H1 (cell line): ENCODE measurements around the gene RING1. TPM values are rescaled to one million over a fixed set of nuclear protein-coding genes. Genes with fewer than 3 reads are reported as not detected.
A peak's percentile ranks its signal among the peaks of the same experiment; 100 is the strongest.

Experiments
- CTCF ChIA-PET: fragments of 300-600 bp; sonication (Branson Sonifier 250); formaldehyde crosslinking; loops from one replicate; lab custom pipeline; 2021; ENCODE audit not compliant: partially characterized antibody; lab: Charles Lee
- POLR2A ChIA-PET: fragments of 300-600 bp; sonication (Branson Sonifier 250); formaldehyde crosslinking; loops from one replicate; lab custom pipeline; 2021; ENCODE audit warnings: inconsistent platforms; ENCODE audit not compliant: partially characterized antibody; lab: Charles Lee
- DNase-seq, 2 experiments: peaks; one replicate each; pipeline versions ENCODE4 v3.0.0 to v3.0.0-alpha.2; 2010 to 2022; ENCODE audit warnings: low spot score in 2 of 2, low read depth in 1 of 2, mixed read lengths in 1 of 2
- FAIRE-seq: peaks from 2 replicates; lab custom pipeline; 2011; peaks lifted over from hg19 to GRCh38; lab: Jason Lieb, UNC
- H2AFZ ChIP-seq: 2 replicates; pipeline ENCODE4 v1.8.1; 2012; ENCODE audit warnings: low read length, inconsistent platforms
- H2AK5ac ChIP-seq: 2 replicates; pipeline ENCODE4 v1.6.1; 2013; ENCODE audit warnings: low read depth, low read length
- H2BK120ac ChIP-seq: replicated peaks from 2 replicates; pipeline ENCODE3; 2013; ENCODE audit warnings: low read depth, low read length, inconsistent platforms
- H2BK12ac ChIP-seq: 2 replicates; pipeline ENCODE4 v1.6.1; 2013; ENCODE audit warnings: low read depth, low read length
- H2BK15ac ChIP-seq: 2 replicates; pipeline ENCODE4 v1.6.1; 2013; ENCODE audit warnings: low read length
- H2BK20ac ChIP-seq: 2 replicates; pipeline ENCODE4 v1.6.1; 2013; ENCODE audit warnings: low read length
- H2BK5ac ChIP-seq: 2 replicates; pipeline ENCODE4 v1.6.1; 2013; ENCODE audit warnings: low read depth, low read length
- H3K14ac ChIP-seq: 2 replicates; pipeline ENCODE4 v1.6.1; 2013; ENCODE audit warnings: inconsistent platforms; ENCODE audit not compliant: insufficient read length
- H3K18ac ChIP-seq: 2 replicates; pipeline ENCODE4 v1.6.1; 2013; ENCODE audit warnings: low read length; ENCODE audit errors: extremely low read depth
- H3K23ac ChIP-seq: 2 replicates; pipeline ENCODE4 v1.6.1; 2013; ENCODE audit warnings: inconsistent platforms; ENCODE audit not compliant: insufficient read length
- H3K23me2 ChIP-seq: 2 replicates; pipeline ENCODE4 v1.6.1; 2013; ENCODE audit warnings: low read depth, low read length
- H3K27ac ChIP-seq: 2 replicates; pipeline ENCODE4 v1.6.1; 2011; ENCODE audit warnings: low read depth, low read length, inconsistent platforms
- H3K27me3 ChIP-seq, 4 experiments: replicated peaks in 1 of 4; 1 replicate in 1 of 4; 2 replicates in 3 of 4; pipeline versions ENCODE4 v1.6.1 to v1.8.1; 2011 to 2013; ENCODE audit warnings: low read length in 3 of 4, mild to moderate bottlenecking in 3 of 4, inconsistent platforms in 2 of 4, mixed read lengths in 2 of 4, moderate library complexity in 1 of 4; ENCODE audit not compliant: control insufficient read depth in 3 of 4, insufficient read depth in 3 of 4; ENCODE audit errors: extremely low read depth in 1 of 4
- H3K36me3 ChIP-seq, 4 experiments: 2 replicates each; pipeline versions ENCODE4 v1.6.1 to v1.8.1; 2011 to 2013; ENCODE audit warnings: mild to moderate bottlenecking in 4 of 4, low read length in 3 of 4, moderate library complexity in 2 of 4, control low read depth in 1 of 4, inconsistent platforms in 1 of 4; ENCODE audit not compliant: insufficient read depth in 4 of 4, control insufficient read depth in 2 of 4
- H3K4ac ChIP-seq: replicated peaks from 2 replicates; pipeline ENCODE3; 2013; ENCODE audit warnings: low read length, low read depth, mixed read lengths, inconsistent platforms; ENCODE audit not compliant: insufficient read length
- H3K4me1 ChIP-seq, 4 experiments: replicated peaks in 1 of 4; 1 replicate in 1 of 4; 2 replicates in 3 of 4; pipeline versions ENCODE4 v1.6.1 to v1.8.1; 2011 to 2013; ENCODE audit warnings: low read length in 3 of 4, inconsistent platforms in 2 of 4, mixed read lengths in 1 of 4; ENCODE audit not compliant: insufficient read depth in 4 of 4, control insufficient read depth in 3 of 4
- H3K4me2 ChIP-seq, 2 experiments: 2 replicates each; pipeline versions ENCODE4 v1.6.1 to v1.8.1; 2011 to 2013; ENCODE audit warnings: low read depth in 2 of 2, low read length in 2 of 2, control low read depth in 1 of 2, inconsistent platforms in 1 of 2, mild to moderate bottlenecking in 1 of 2; ENCODE audit not compliant: insufficient read depth in 1 of 2
- H3K4me3 ChIP-seq, 4 experiments: fragments of 200-600, 300-600 bp in 1 of 4; sonication (generic), shearing (Covaris generic), sonication (Bioruptor Twin) in 1 of 4; 2 replicates each; pipeline versions ENCODE4 v1.5.1 to v1.8.1; 2011 to 2016; ENCODE audit warnings: low read length in 4 of 4, low read depth in 3 of 4, control low read depth in 2 of 4, inconsistent platforms in 2 of 4, mild to moderate bottlenecking in 2 of 4, mixed read lengths in 1 of 4, moderate library complexity in 1 of 4; ENCODE audit not compliant: insufficient read depth in 2 of 4; ENCODE audit errors: extremely low read depth in 1 of 4
- H3K56ac ChIP-seq: replicated peaks from 2 replicates; pipeline ENCODE3; 2013; ENCODE audit warnings: low read depth, mild to moderate bottlenecking, mixed read lengths, low read length, inconsistent platforms; ENCODE audit not compliant: insufficient read length
- H3K79me1 ChIP-seq: 2 replicates; pipeline ENCODE4 v1.6.1; 2013; ENCODE audit warnings: low read depth, low read length, control low read depth
- H3K79me2 ChIP-seq, 2 experiments: 2 replicates each; pipeline versions ENCODE4 v1.6.1 to v1.8.1; 2012 to 2013; ENCODE audit warnings: low read length in 2 of 2, mild to moderate bottlenecking in 2 of 2, inconsistent platforms in 1 of 2; ENCODE audit not compliant: insufficient read depth in 2 of 2, control insufficient read depth in 1 of 2
- H3K9ac ChIP-seq, 4 experiments: replicated peaks in 1 of 4; 1 replicate in 1 of 4; 2 replicates in 3 of 4; pipeline versions ENCODE4 v1.6.1 to v1.8.1; 2011 to 2013; ENCODE audit warnings: low read depth in 3 of 4, low read length in 3 of 4, control low read depth in 2 of 4, mild to moderate bottlenecking in 2 of 4, moderate library complexity in 2 of 4, inconsistent platforms in 1 of 4; ENCODE audit errors: extremely low read depth in 1 of 4
- H3K9me3 ChIP-seq, 2 experiments: 2 replicates each; pipeline versions ENCODE4 v1.6.1 to v1.8.1; 2012 to 2013; ENCODE audit warnings: mild to moderate bottlenecking in 2 of 2, moderate library complexity in 2 of 2, control low read depth in 1 of 2, inconsistent platforms in 1 of 2, low read depth in 1 of 2, low read length in 1 of 2, mixed read lengths in 1 of 2; ENCODE audit not compliant: insufficient read depth in 2 of 2
- H4K20me1 ChIP-seq, 2 experiments: replicated peaks in 1 of 2; 2 replicates each; pipeline versions ENCODE3 to v1.8.1; 2011 to 2013; ENCODE audit warnings: inconsistent platforms in 2 of 2, low read length in 2 of 2, mild to moderate bottlenecking in 1 of 2; ENCODE audit not compliant: insufficient read depth in 2 of 2, control insufficient read depth in 1 of 2
- H4K5ac ChIP-seq: 2 replicates; pipeline ENCODE4 v1.6.1; 2013; ENCODE audit warnings: low read length, low read depth, mixed read lengths, inconsistent platforms; ENCODE audit not compliant: insufficient read length
- H4K8ac ChIP-seq: 2 replicates; pipeline ENCODE4 v1.8.0; 2013; ENCODE audit warnings: mild to moderate bottlenecking, moderate library complexity, low read length, inconsistent platforms; ENCODE audit not compliant: insufficient read depth; ENCODE audit errors: extremely low read depth
- H4K91ac ChIP-seq: replicated peaks from 2 replicates; pipeline ENCODE3; 2013; ENCODE audit warnings: low read length, mixed read lengths, inconsistent platforms; ENCODE audit not compliant: insufficient read length
- CBX5 ChIP-seq: fragments of 300-800, 300-1000 bp; sonication (generic); IDR thresholded peaks from 2 replicates; pipeline ENCODE4 v1.7.1; 2016; ENCODE audit warnings: antibody characterized with exemption, low read length, low read depth
- EZH2 ChIP-seq: fragments of 200-600 bp; sonication (generic); IDR thresholded peaks from 2 replicates; pipeline ENCODE4 v1.7.1; 2012; ENCODE audit warnings: low read depth, mild to moderate bottlenecking, moderate library complexity, low read length, inconsistent platforms; ENCODE audit not compliant: severe bottlenecking
- WGBS, 2 experiments: shearing (Covaris generic) in 1 of 2; methylation state at CpG; one replicate each; pipeline versions ENCODE4 v1.1.6 to v1.1.7; 2013 to 2015; ENCODE audit warnings: low lambda C conversion rate in 2 of 2, mixed read lengths in 2 of 2, inconsistent platforms in 1 of 2, low coverage in 1 of 2, missing lambda C conversion rate in 1 of 2; ENCODE audit not compliant: insufficient replicate concordance in 2 of 2, insufficient coverage in 1 of 2, insufficient read length in 1 of 2; ENCODE audit errors: extremely low coverage in 1 of 2, missing lambda C conversion rate in 1 of 2; 5-methylcytosine and 5-hydroxymethylcytosine counted together
- polyA plus RNA-seq, 7 experiments: library from polyadenylated mRNA; depleted of rRNA in 3 of 7; stranded (reverse) in 5 of 7; unstranded in 2 of 7; fragments of >200 nt in 5 of 7; fragments of 200-250 nt in 2 of 7; gene quantifications; 1 replicate in 5 of 7; 2 replicates in 1 of 7; 4 replicates in 1 of 7; pipeline versions ENCODE4 v1.2.1 to v1.2.3, GENCODE V29; 2011 to 2013; ENCODE audit warnings: missing spikeins in 2 of 7, mixed read lengths in 2 of 7
- total RNA-seq: library from RNA; stranded (reverse); fragmentation: NEBNext Ultra II Directional; extraction: Animal tissue kit (Norgen Biotek cat#: 25700); gene quantifications from 2 replicates; pipeline ENCODE4 v1.2.1, GENCODE V29; 2021

The RING1 gene
- total and polyA plus RNA-seq, 2 of the 8 experiments (the other 6 are each of a cell fraction or from before 2014, with no cell fraction given): 16.4 to 26.0 TPM

GRCh38 chr6:33206864-33207551, 1.3 kb upstream of the RING1 start:
- H3K23me2 ChIP-seq: peaks cover 22% of the 10 kb centered on the region; the same call in 1 of the 2 replicates
- POLR2A ChIA-PET: interaction anchor here (2.1 kb wide), 1 partner anchor 9 kb away, joined by 10 read pairs; no protein-coding TSS in a partner anchor
- H3K18ac ChIP-seq: no peak overlapping the region
- no peak for DNase-seq
- H2BK20ac ChIP-seq: no peak overlapping the region
- no peak overlapping the region; the same call in 1 of the 2 replicates for H4K8ac ChIP-seq
- H3K56ac ChIP-seq: no peak overlapping the region
- no peak overlapping the region for H3K14ac ChIP-seq
- H3K4me1 ChIP-seq: peaks cover 0 to 28% (median 11%) of the 10 kb centered on the region in 4 experiments; a peak in 6 of 7 replicates
- H3K4ac ChIP-seq: no peak overlapping the region
- H2BK12ac ChIP-seq: no peak overlapping the region
- WGBS, 2 experiments: 15% methylated on average over 13 of the region's 20 CpGs; no CpG with 5 or more reads in 1 of the 2 experiments
- peak overlapping the region; percentile 76 to 100 for H3K4me2 ChIP-seq
- H3K23ac ChIP-seq: no peak overlapping the region
- TF ChIP-seq EZH2 (peak; percentile 16), CBX5 (no peak)
- TF ChIP-seq, all 59 proteins: peak for 1
- H3K27me3 ChIP-seq: peaks cover 9 to 40% (median 30%) of the 10 kb centered on the region in 4 experiments; a peak in 6 of 7 replicates
- peak overlapping the region; percentile 75 to 92 (median 88); a peak in 7 of 8 replicates for H3K4me3 ChIP-seq
- H4K91ac ChIP-seq: no peak overlapping the region
- no peak overlapping the region for H3K27ac ChIP-seq
- H2AK5ac ChIP-seq: no peak overlapping the region
- H4K20me1 ChIP-seq: peaks cover 7 to 25% of the 10 kb centered on the region in 2 experiments
- H2BK120ac ChIP-seq: no peak overlapping the region
- H4K5ac ChIP-seq: no peak overlapping the region
- H3K36me3 ChIP-seq: peaks cover 9 to 23% (median 17%) of the 10 kb centered on the region in 4 experiments
- CTCF ChIA-PET: interaction anchor here (6.3 kb wide), 1 partner anchor 41 kb away, joined by 60 read pairs; no protein-coding TSS in a partner anchor
- no peak for FAIRE-seq
- H3K79me2 ChIP-seq: peaks cover 1 to 7% of the 10 kb centered on the region in 2 experiments; a peak in 3 of 4 replicates
- no peaks in the 10 kb centered on the region for H3K9me3 ChIP-seq
- H3K79me1 ChIP-seq: peaks cover 8% of the 10 kb centered on the region
- no peak overlapping the region for H2BK5ac ChIP-seq
- H2BK15ac ChIP-seq: no peak overlapping the region
- no peak overlapping the region for H3K9ac ChIP-seq
- H2AFZ ChIP-seq: no peak overlapping the region
